Measurements from ENCODE around the gene MAGIX. TPM values are rescaled to one million over a fixed set of nuclear protein-coding genes. Genes with fewer than 3 reads are reported as not detected.

Gene MAGIX
- polyA plus RNA-seq: not detected in 2 replicates

GRCh38 chrX:49162620-49163019, at the start of gene MAGIX:
TSS of gene MAGIX (plus strand) at chrX:49162758. CDS start at chrX:49162890, 132 bp downstream.

GRCh38 chrX:49171752-49172279, 9.3 kb downstream of the MAGIX start, which contains the start of gene PLP2:
TSS of gene PLP2 (plus strand) at chrX:49171898. CDS start at chrX:49172001, 103 bp downstream.

GRCh38 chrX:49186125-49187027, 23.8 kb downstream of the MAGIX start, which contains the start of gene PRICKLE3:
TSS of gene PRICKLE3 (minus strand) at chrX:49186373. CDS start at chrX:49186297, 76 bp downstream.

GRCh38 chrX:49199906-49200771, 37.6 kb downstream of the MAGIX start, which contains the start of gene SYP:
TSS of gene SYP (minus strand) at chrX:49200193. CDS start at chrX:49200186, 7 bp downstream.

Other genes with a start within 250 kb of the MAGIX start
- 15.2 and 23.7 TPM in 2 replicates for gene PIM2, start 243.7 kb upstream of the MAGIX start, polyA plus RNA-seq
- gene OTUD5, start 205.2 kb upstream of the MAGIX start, polyA plus RNA-seq: 4.4 and 6.2 TPM in 2 replicates
- gene KCND1, start 190.9 kb upstream of the MAGIX start, polyA plus RNA-seq: not detected in 2 replicates
- 8.4 and 18.3 TPM in 2 replicates for gene GRIPAP1, start 160.5 kb upstream of the MAGIX start, polyA plus RNA-seq
- 4.2 and 5.9 TPM in 2 replicates for gene TFE3, start 119.4 kb upstream of the MAGIX start, polyA plus RNA-seq
- 0.52 TPM in 1 of 2 replicates, not detected in the other for gene CCDC120, start 103.8 kb upstream of the MAGIX start, polyA plus RNA-seq
- 52.4 and 57.9 TPM in 2 replicates for gene PRAF2, start 88.8 kb upstream of the MAGIX start, polyA plus RNA-seq
- gene WDR45, start 82.9 kb upstream of the MAGIX start, polyA plus RNA-seq: 32.3 and 43.3 TPM in 2 replicates
- 13.2 and 14.6 TPM in 2 replicates for gene GPKOW, start 39.0 kb upstream of the MAGIX start, polyA plus RNA-seq
- 0.22 and 7.4 TPM in 2 replicates for gene PLP2, start 9.1 kb downstream of the MAGIX start, polyA plus RNA-seq
- not detected in 2 replicates for gene PRICKLE3, start 23.6 kb downstream of the MAGIX start, polyA plus RNA-seq
- gene SYP, start 37.4 kb downstream of the MAGIX start, polyA plus RNA-seq: 91.9 and 102 TPM in 2 replicates
- gene CACNA1F, start 70.6 kb downstream of the MAGIX start, polyA plus RNA-seq: not detected in 2 replicates
- 0.69 and 1.3 TPM in 2 replicates for gene CCDC22, start 72.7 kb downstream of the MAGIX start, polyA plus RNA-seq
- gene FOXP3, start 102.0 kb downstream of the MAGIX start, polyA plus RNA-seq: not detected in 2 replicates
- gene PPP1R3F, start 107.0 kb downstream of the MAGIX start, polyA plus RNA-seq: 11.7 and 13.1 TPM in 2 replicates
- gene GAGE10, start 140.9 kb downstream of the MAGIX start, polyA plus RNA-seq: not detected in 2 replicates
- gene GAGE12J, start 159.3 kb downstream of the MAGIX start, polyA plus RNA-seq: not detected in 2 replicates
- not detected in 2 replicates for gene GAGE13, start 168.8 kb downstream of the MAGIX start, polyA plus RNA-seq

Data from Purkinje cell (primary cell).